Nephron progenitor cell (in vitro differentiated cells): ENCODE data around the gene AMPH.

ENCODE experiments used
- DNase-seq: peaks from one replicate; pipeline ENCODE4 v3.0.0; 2021
- H3K27ac Mint-ChIP-seq: 2 replicates; pipeline ENCODE4 v1.8.0; 2021; ENCODE audit warnings: mild to moderate bottlenecking, moderate library complexity, mixed read lengths
- H3K27me3 Mint-ChIP-seq: 2 replicates; pipeline ENCODE4 v1.8.0; 2021; ENCODE audit warnings: mild to moderate bottlenecking, low read depth, mixed read lengths; ENCODE audit not compliant: poor library complexity
- H3K36me3 Mint-ChIP-seq: 2 replicates; pipeline ENCODE4 v1.8.0; 2021; ENCODE audit warnings: low read depth, mixed read lengths
- H3K4me1 Mint-ChIP-seq: 2 replicates; pipeline ENCODE4 v1.8.0; 2021; ENCODE audit warnings: mixed read lengths
- H3K4me3 Mint-ChIP-seq: 2 replicates; pipeline ENCODE4 v1.8.0; 2021; ENCODE audit warnings: mild to moderate bottlenecking, moderate library complexity, mixed read lengths
- H3K9me3 Mint-ChIP-seq: 2 replicates; pipeline ENCODE4 v1.8.0; 2021; ENCODE audit warnings: mild to moderate bottlenecking, moderate library complexity, mixed read lengths
- TF ChIP-seq, protein P1 (sequence below): fragments of 200-600 bp; sonication (generic); IDR thresholded peaks from 2 replicates; pipeline ENCODE4 v1.5.0; 2021; ENCODE audit warnings: antibody characterized with exemption

AMPH gene

DNA sequence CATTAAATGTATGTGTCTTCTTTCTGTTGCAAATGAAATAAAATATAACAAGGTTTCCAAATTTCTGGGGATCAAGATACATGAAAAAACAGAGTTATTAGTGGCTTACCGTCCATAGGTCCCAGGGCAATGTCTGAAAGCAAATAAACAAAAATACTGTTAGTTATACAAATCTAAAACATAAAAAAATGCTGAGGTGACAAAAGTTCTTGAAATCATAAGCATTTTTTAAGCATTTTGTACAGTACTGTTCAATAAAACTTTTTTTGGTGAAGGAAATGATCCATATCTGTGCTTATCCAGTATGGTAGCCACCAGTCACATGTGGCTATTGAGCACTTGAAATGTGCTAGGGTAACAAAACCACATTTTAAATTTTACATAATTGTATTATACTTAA lies 199.1 kb downstream of the AMPH start:
- Mint-ChIP-seq H3K4me3 (no peak overlapping the region), H3K36me3 (peaks cover 5% of the 10 kb centered on the region), H3K4me1 (no peaks in the 10 kb centered on the region), H3K27me3 (no peaks in the 10 kb centered on the region), H3K27ac (no peak overlapping the region), H3K9me3 (no peaks in the 10 kb centered on the region)
- DNase-seq: no peak
- TF ChIP-seq, protein P1, sequence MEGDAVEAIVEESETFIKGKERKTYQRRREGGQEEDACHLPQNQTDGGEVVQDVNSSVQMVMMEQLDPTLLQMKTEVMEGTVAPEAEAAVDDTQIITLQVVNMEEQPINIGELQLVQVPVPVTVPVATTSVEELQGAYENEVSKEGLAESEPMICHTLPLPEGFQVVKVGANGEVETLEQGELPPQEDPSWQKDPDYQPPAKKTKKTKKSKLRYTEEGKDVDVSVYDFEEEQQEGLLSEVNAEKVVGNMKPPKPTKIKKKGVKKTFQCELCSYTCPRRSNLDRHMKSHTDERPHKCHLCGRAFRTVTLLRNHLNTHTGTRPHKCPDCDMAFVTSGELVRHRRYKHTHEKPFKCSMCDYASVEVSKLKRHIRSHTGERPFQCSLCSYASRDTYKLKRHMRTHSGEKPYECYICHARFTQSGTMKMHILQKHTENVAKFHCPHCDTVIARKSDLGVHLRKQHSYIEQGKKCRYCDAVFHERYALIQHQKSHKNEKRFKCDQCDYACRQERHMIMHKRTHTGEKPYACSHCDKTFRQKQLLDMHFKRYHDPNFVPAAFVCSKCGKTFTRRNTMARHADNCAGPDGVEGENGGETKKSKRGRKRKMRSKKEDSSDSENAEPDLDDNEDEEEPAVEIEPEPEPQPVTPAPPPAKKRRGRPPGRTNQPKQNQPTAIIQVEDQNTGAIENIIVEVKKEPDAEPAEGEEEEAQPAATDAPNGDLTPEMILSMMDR: no peak

DNA sequence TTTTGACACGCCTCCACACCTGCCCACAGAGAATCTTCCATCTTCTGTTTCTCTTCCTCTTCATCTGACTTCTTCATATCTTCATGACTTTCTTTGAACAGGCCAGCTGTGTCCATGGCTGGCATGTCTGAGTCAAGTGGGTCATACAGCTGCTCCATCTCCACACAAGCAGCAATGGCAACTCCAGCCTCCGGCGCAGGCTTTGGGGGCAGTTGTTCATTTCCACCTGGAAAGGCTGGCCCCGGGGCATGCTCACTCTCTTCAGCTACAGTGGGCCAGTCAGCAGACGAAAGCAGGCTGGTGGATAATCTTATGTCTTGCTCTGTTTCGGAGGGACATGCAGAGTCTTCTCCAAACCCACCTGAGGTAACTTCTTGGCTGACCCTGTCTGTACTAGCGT lies 202.1 kb downstream of the AMPH start:
- Mint-ChIP-seq H3K4me3 (no peak overlapping the region), H3K27me3 (peaks cover 2% of the 10 kb centered on the region), H3K27ac (no peak overlapping the region), H3K4me1 (no peaks in the 10 kb centered on the region), H3K36me3 (peaks cover 5% of the 10 kb centered on the region), H3K9me3 (no peaks in the 10 kb centered on the region)
- TF ChIP-seq, protein P1: no peak
- DNase-seq: no peak

DNA sequence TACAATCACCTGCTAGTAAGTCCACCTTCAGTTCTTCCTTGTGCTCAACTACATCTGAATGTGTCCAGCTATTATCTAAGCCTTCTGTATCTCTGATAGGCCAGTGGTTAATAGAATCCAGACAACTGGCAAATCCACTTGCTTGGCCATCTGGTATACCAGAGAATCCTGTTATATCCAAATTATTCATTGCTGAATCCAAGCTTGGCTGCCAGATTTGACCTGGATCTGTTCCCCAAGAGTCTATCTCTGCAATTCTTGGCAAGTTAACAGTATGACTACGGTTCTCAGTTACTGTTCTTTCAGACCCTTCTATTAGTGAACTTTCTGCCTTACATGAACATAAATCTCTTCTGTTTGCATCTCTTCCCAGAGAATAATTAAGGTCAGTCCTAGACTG lies 203.1 kb downstream of the AMPH start:
- TF ChIP-seq, protein P1: no peak
- H3K27me3 Mint-ChIP-seq: peaks cover 5% of the 10 kb centered on the region
- no peaks in the 10 kb centered on the region for H3K9me3 Mint-ChIP-seq
- no peak overlapping the region for H3K27ac Mint-ChIP-seq
- H3K36me3 Mint-ChIP-seq: peaks cover 5% of the 10 kb centered on the region
- H3K4me1 Mint-ChIP-seq: no peaks in the 10 kb centered on the region
- no peak for DNase-seq
- H3K4me3 Mint-ChIP-seq: no peak overlapping the region

DNA sequence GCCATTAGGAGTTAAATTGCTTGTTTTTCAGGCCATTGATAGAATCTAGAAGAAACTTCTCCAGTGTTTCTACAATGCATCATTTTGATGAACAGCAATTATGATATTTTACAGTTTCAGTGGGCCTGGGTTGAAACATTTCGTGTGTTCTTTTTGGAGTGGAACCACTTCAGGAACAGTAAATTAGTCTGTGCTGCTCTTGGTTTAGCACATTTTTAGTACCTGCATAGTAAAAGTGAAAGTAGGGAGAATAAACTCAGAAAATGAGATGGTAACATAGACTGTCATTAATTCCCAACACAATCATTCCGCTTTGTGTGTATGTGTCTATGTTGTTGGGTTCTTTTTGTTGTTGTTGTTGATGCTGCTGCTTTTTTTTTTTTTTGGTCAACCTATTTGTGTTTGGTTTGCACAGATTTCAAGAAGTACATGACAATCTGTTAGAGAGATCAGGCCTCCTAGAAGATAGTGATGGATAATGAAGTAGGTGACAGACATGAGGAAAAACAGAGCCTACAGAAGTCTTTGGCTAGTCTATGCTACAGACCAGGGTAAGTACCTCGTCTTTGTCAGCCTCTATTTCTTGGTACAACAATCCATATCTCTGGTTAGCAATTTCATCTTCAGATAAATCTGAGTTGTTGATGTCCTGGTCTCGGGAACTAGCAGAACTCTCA lies 203.8 kb downstream of the AMPH start:
- Mint-ChIP-seq H3K27me3 (peaks cover 5% of the 10 kb centered on the region), H3K4me1 (no peaks in the 10 kb centered on the region), H3K27ac (no peak overlapping the region), H3K4me3 (no peak overlapping the region), H3K36me3 (peaks cover 5% of the 10 kb centered on the region), H3K9me3 (no peaks in the 10 kb centered on the region)
- TF ChIP-seq, protein P1: no peak
- no peak for DNase-seq

DNA sequence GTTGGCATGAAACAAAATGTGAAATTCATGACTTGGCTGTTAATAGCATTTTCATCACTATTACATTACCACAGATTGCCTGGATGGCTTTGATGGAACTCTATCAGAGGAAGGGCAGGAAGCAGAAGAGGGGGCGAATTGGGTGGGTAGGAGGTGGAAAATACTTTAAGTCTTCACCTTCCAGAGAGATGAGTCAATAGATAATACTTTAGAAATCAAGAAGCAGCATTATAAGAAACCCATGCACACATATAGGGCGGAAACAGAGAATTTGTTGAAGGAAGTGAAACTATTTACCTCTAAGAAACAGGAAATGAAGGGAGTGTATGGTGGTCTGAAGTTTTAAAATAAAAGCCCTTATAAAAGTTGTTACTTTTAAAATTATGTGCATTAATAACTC lies 205.7 kb downstream of the AMPH start:
- H3K9me3 Mint-ChIP-seq: no peaks in the 10 kb centered on the region
- TF ChIP-seq, protein P1: no peak
- no peak for DNase-seq
- no peaks in the 10 kb centered on the region for H3K4me1 Mint-ChIP-seq
- no peak overlapping the region for H3K27ac Mint-ChIP-seq
- H3K36me3 Mint-ChIP-seq: no peaks in the 10 kb centered on the region
- H3K27me3 Mint-ChIP-seq: peaks cover 5% of the 10 kb centered on the region
- H3K4me3 Mint-ChIP-seq: no peak overlapping the region

DNA sequence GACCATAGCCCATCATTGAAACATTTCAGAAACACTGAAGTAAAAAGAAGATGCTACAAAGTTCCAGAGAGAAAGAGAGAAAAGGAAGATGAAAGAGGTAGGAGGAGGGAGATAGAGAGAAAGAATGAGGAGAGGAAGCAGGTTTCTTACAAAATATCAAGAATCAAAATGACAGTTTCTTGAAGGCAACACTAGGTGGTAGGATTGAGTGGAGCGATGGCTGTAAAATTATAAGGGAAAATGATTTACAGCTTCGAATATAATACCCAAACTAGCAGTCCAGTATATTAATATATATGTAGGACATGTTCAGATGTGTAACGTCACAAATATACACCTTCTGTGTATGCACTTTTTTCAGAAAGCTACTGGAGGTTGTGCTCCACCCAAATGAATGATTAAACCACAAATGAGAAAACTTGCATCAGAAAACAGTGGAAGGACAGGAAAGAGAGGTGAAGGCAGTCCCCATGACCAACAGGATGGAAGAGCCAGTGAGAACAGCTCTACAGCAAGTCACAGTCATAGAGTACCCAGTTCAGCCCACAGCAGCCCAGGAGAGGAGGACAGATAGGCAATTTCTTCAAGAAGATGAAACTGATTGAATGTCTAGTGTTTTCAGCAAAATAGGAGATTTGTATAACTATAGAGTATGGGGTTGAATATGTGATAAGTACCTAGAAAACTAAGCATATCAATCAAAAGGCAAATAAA lies 206.3 kb downstream of the AMPH start:
- TF ChIP-seq, protein P1: no peak
- H3K27me3 Mint-ChIP-seq: peaks cover 5% of the 10 kb centered on the region
- no peaks in the 10 kb centered on the region for H3K36me3 Mint-ChIP-seq
- H3K9me3 Mint-ChIP-seq: no peaks in the 10 kb centered on the region
- no peak overlapping the region for H3K4me3 Mint-ChIP-seq
- no peak for DNase-seq
- H3K4me1 Mint-ChIP-seq: no peaks in the 10 kb centered on the region
- no peak overlapping the region for H3K27ac Mint-ChIP-seq
